ENCODE measurements around the gene GPR146.

Gene GPR146, protein sequence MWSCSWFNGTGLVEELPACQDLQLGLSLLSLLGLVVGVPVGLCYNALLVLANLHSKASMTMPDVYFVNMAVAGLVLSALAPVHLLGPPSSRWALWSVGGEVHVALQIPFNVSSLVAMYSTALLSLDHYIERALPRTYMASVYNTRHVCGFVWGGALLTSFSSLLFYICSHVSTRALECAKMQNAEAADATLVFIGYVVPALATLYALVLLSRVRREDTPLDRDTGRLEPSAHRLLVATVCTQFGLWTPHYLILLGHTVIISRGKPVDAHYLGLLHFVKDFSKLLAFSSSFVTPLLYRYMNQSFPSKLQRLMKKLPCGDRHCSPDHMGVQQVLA

GRCh38 chr7:1044189-1045068, at the start of gene GPR146:
Gene GPR146, plus strand, starts transcription at chr7:1044546. Its CDS starts 12,970 bp downstream, at chr7:1057516.
- Histone ChIP-seq H3K9me3 (ENCODE audit: control insufficient read depth, low read length) (no peaks in the 10 kb centered on the region), H2AFZ (peak within 1 kb of the TSS; percentile 81), H3K4me3 (ENCODE audit: low read depth, low read length) (peak within 1 kb of the TSS; percentile 61), H3K27me3 (ENCODE audit: control insufficient read depth, insufficient read depth, low read length) (no peaks in the 10 kb centered on the region), H3K79me2 (peaks cover 16% of the 10 kb centered on the region), H3K4me2 (ENCODE audit: low read length) (peak within 1 kb of the TSS; percentile 84), H3K36me3 (ENCODE audit: control insufficient read depth, insufficient read depth, low read length) (no peaks in the 10 kb centered on the region), H3K4me1 (peaks cover 29% of the 10 kb centered on the region), H3K27ac (peak within 1 kb of the TSS; percentile 57), H3K9ac (no peak within 1 kb of the TSS)
- peak; percentile 56 for TF ChIP-seq CTCF (IDR thresholded peaks at IDR 0.05)

GRCh38 chr7:994592-995308, 49.6 kb upstream of the GPR146 start:
- H3K4me1 ChIP-seq, result no peaks in the 10 kb centered on the region
- H3K4me2 ChIP-seq (ENCODE audit: low read length), result no peak overlapping the region
- no peaks in the 10 kb centered on the region for H3K79me2 ChIP-seq
- H3K36me3 ChIP-seq (ENCODE audit: control insufficient read depth, insufficient read depth, low read length), result no peaks in the 10 kb centered on the region
- no peak overlapping the region for H2AFZ ChIP-seq
- H3K27ac ChIP-seq, result no peak overlapping the region
- H3K9ac ChIP-seq, result no peak overlapping the region
- H3K9me3 ChIP-seq (ENCODE audit: control insufficient read depth, low read length), result no peaks in the 10 kb centered on the region
- H3K27me3 ChIP-seq (ENCODE audit: control insufficient read depth, insufficient read depth, low read length), result no peaks in the 10 kb centered on the region
- TF ChIP-seq CTCF (IDR thresholded peaks at IDR 0.05), result no peak
- no peak overlapping the region for H3K4me3 ChIP-seq (ENCODE audit: low read depth, low read length)

GRCh38 chr7:995571-995970, 48.8 kb upstream of the GPR146 start:
- H3K27ac ChIP-seq, result no peak overlapping the region
- no peaks in the 10 kb centered on the region for H3K4me1 ChIP-seq

More at GRCh38 chr7:995571-995970, 48.8 kb upstream of the GPR146 start:
- no peaks in the 10 kb centered on the region for H3K36me3 ChIP-seq (ENCODE audit: control insufficient read depth, insufficient read depth, low read length)
- H3K4me3 ChIP-seq (ENCODE audit: low read depth, low read length), result no peak overlapping the region
- TF ChIP-seq CTCF (IDR thresholded peaks at IDR 0.05), result no peak
- H3K4me2 ChIP-seq (ENCODE audit: low read length), result no peak overlapping the region
- H2AFZ ChIP-seq, result no peak overlapping the region
- no peaks in the 10 kb centered on the region for H3K9me3 ChIP-seq (ENCODE audit: control insufficient read depth, low read length)
- no peaks in the 10 kb centered on the region for H3K79me2 ChIP-seq
- no peaks in the 10 kb centered on the region for H3K27me3 ChIP-seq (ENCODE audit: control insufficient read depth, insufficient read depth, low read length)
- H3K9ac ChIP-seq, result no peak overlapping the region

Data from parathyroid adenoma (tissue), 2 donors.